ENCODE measurements around the gene COG8. TPM values are rescaled to one million over a fixed set of nuclear protein-coding genes. Genes with fewer than 3 reads are reported as not detected.
"Not testable (repeated sequence)": the region's sequence is repeated elsewhere in the genome, so short reads cannot be mapped to it uniquely, and the experiment has no call there.

COG8 gene
- polyA plus RNA-seq, 3 donors, result 10.8 to 16.9 (median 16.2) TPM

GRCh38 chr16:69307091-69307490, 32.3 kb downstream of the COG8 start:
- H3K27ac ChIP-seq (ENCODE audit: low read depth, low read length), result no peak overlapping the region
- 38 to 86% (median 73%) methylated on average over 1 of the region's 1 CpG for WGBS, 3 donors

- WGBS, 3 donors, result 67 to 86% (median 82%) methylated on average over 1 of the region's 1 CpG
- H3K27ac ChIP-seq (ENCODE audit: low read depth, low read length), result no peak overlapping the region
Measured at GRCh38 chr16:69306031-69306430, 33.3 kb downstream of the COG8 start.

GRCh38 chr16:69302301-69302700, 37.1 kb downstream of the COG8 start:
- H3K27ac ChIP-seq (ENCODE audit: low read depth, low read length), result no peak overlapping the region
- 87 to 98% (median 92%) methylated on average over 4 of the region's 4 CpGs for WGBS, 3 donors

- 89 to 90% (median 89%) methylated on average over 4 of the region's 4 CpGs for whole genome bisulfite sequencing, 3 donors
Measured at GRCh38 chr16:69301861-69302260, 37.5 kb downstream of the COG8 start.

DNA sequence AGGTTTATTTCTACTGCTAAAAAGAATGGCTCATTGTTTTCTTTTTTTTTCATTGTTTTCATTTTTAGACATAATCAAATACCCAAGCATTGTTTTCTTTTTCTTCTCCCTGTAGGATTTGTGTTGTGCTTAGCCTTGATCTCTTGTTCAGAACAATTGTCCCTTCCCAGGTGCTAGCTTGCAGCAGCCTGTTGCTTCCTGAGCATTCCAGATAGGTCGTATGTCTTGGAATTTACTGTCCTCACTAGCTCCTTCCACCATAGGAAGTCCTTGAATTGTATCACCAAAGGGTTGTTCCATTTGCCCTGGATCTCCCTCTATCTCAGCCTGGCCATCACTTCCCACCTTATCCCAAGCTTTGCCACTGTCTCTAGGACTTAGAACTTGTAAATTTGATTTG, 38.2 kb downstream of the COG8 start:
- no peak overlapping the region for H3K27ac ChIP-seq (ENCODE audit: low read depth, low read length)
- 56 to 71% (median 66%) methylated on average over 1 of the region's 1 CpG for WGBS, 3 donors

More at GRCh38 chr16:69301861-69302260, 37.5 kb downstream of the COG8 start:
- H3K27ac ChIP-seq (ENCODE audit: low read depth, low read length), result no peak overlapping the region

- WGBS, 3 donors, result 97 to 100% (median 98%) methylated on average over 4 of the region's 4 CpGs
- H3K27ac ChIP-seq (ENCODE audit: low read depth, low read length), result no peak overlapping the region
Measured at GRCh38 chr16:69298261-69298660, 41.1 kb downstream of the COG8 start.

DNA sequence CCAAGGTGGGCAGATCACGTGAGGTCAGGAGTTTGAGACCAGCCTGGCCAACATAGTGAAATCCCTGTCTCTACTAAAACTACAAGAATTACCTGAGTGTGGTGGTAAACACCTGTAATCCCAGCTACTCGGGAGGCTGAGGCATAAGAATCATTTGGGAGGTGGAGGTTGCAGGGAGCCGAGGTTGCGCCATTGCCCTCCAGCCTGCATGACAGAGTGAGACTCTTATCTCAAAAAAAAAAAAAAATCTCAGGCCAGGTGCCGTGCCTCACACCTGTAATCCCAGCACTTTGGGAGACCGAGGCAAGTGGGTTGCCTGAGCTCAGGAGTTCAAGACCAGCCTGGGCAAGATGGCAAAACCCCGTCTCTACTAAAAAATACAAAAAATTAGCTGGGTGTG, 42.6 kb downstream of the COG8 start:
- not testable (repeated sequence) for H3K27ac ChIP-seq (ENCODE audit: low read depth, low read length)
- WGBS, 3 donors, result 94 to 98% (median 96%) methylated on average over 7 of the region's 7 CpGs

DNA sequence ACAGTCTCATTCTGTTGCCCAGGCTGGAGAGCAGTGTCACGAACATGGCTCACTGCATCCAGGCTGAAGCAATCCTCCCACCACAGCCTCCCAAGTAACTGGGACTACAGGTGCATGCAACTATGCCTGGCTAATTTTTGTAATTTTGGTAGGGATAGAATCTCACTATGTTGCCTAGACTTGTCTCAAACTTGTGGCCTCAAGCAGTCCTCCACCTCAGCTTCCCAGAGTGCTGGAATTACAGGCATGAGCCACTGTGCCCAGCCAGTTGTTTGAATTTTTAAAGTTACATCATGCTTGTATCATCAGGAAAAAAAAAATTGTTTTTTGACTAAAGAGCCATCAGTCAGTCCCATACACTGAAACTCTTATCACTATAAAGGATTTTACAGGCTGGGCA, 45.3 kb downstream of the COG8 start:
- no peak overlapping the region for H3K27ac ChIP-seq (ENCODE audit: low read depth, low read length)
- WGBS, 3 donors, result 88 to 100% (median 92%) methylated on average over 1 of the region's 1 CpG

- no peak overlapping the region for H3K27ac ChIP-seq (ENCODE audit: low read depth, low read length)
- WGBS, 3 donors, result 60 to 68% (median 64%) methylated on average over 3 of the region's 3 CpGs
Measured at GRCh38 chr16:69293401-69293800, 46.0 kb downstream of the COG8 start.

DNA sequence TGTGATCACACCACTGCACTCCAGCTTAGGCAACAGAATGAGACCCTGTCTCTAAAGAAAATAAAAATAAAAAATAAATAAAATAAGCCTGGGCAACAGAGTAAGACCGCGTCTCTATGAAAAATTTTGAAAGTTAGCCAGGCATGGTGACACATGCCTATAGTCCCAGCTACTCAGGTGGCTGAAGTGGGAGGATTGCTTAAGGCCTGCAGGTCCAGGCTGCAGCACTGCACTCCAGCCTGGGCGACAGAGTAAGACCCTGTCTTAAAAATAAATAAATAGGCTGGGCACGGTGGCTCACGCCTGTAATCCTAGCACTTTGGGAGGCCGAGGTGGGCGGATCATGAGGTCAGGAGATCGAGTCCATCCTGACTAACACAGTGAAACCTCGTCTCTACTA, 47.7 kb downstream of the COG8 start:
- 92 to 95% (median 95%) methylated on average over 9 of the region's 9 CpGs for WGBS, 3 donors

GRCh38 chr16:69286941-69287713, 52.2 kb downstream of the COG8 start:
- no peak overlapping the region for H3K27ac ChIP-seq (ENCODE audit: low read depth, low read length)
- 45 to 54% (median 49%) methylated on average over 13 of the region's 13 CpGs for WGBS, 3 donors

More for the DNA sequence above, 47.7 kb downstream of the COG8 start:
- H3K27ac ChIP-seq (ENCODE audit: low read depth, low read length), result not testable (repeated sequence)

- no peak overlapping the region for H3K27ac ChIP-seq (ENCODE audit: low read depth, low read length)
- 82 to 87% (median 84%) methylated on average over 4 of the region's 4 CpGs for WGBS, 3 donors
Measured at GRCh38 chr16:69285240-69285639, 54.1 kb downstream of the COG8 start.

- no peak overlapping the region for H3K27ac ChIP-seq (ENCODE audit: low read depth, low read length)
- 69 to 81% (median 75%) methylated on average over 4 of the region's 4 CpGs for WGBS, 3 donors
Measured at GRCh38 chr16:69283851-69284250, 55.5 kb downstream of the COG8 start.

GRCh38 chr16:69277413-69277812, 62.0 kb downstream of the COG8 start:
- H3K27ac ChIP-seq (ENCODE audit: low read depth, low read length), result no peak overlapping the region

More at GRCh38 chr16:69277413-69277812, 62.0 kb downstream of the COG8 start:
- 29 to 62% (median 53%) methylated on average over 1 of the region's 1 CpG for WGBS, 3 donors

Other genes with a start within 250 kb of the COG8 start
- gene HAS3, start 233.9 kb downstream of the COG8 start, polyA plus RNA-seq, result 1 to 10 TPM in 1 of 3 donors, under 1 TPM in 2; 0.67 to 1.1 (median 0.79) TPM
- 10 to 100 TPM; 39.2 to 50.9 (median 42.2) TPM for gene CHTF8, start 207.0 kb downstream of the COG8 start, polyA plus RNA-seq
- gene UTP4, start 206.9 kb downstream of the COG8 start, polyA plus RNA-seq, result 10 to 100 TPM; 17.6 to 50.2 (median 20.9) TPM
- gene SNTB2, start 152.4 kb downstream of the COG8 start, polyA plus RNA-seq, result 10 to 100 TPM in 1 of 3 donors, 1 to 10 TPM in 2; 3.3 to 20.9 (median 8.9) TPM
- 10 to 100 TPM; 27.0 to 42.6 (median 27.6) TPM for gene VPS4A, start 28.2 kb downstream of the COG8 start, polyA plus RNA-seq
- gene PDF, start 9.0 kb downstream of the COG8 start, polyA plus RNA-seq, result 10 to 100 TPM in 1 of 3 donors, 1 to 10 TPM in 2; 4.9 to 14.8 (median 6.5) TPM
- 10 to 100 TPM in 2 of 3 donors, 1 to 10 TPM in 1; 6.1 to 28.2 (median 18.4) TPM for gene NIP7, start 208 bp upstream of the COG8 start, polyA plus RNA-seq
- gene TMED6, start 12.2 kb upstream of the COG8 start, polyA plus RNA-seq, result 100 to 1,000 TPM in 1 of 3 donors, under 1 TPM in 1, not detected in 1; 0.76 to 104 TPM
- 10 to 100 TPM in 2 of 3 donors, 1 to 10 TPM in 1; 8.7 to 15.4 (median 11.7) TPM for gene TERF2, start 46.4 kb upstream of the COG8 start, polyA plus RNA-seq
- gene CYB5B, start 85.1 kb upstream of the COG8 start, polyA plus RNA-seq, result 10 to 100 TPM; 24.9 to 63.0 (median 54.0) TPM
- 1 to 10 TPM; 1.8 to 5.8 (median 4.9) TPM for gene NFAT5, start 226.4 kb upstream of the COG8 start, polyA plus RNA-seq